ENCODE results near the gene POLG2. TPM values are rescaled to one million over a fixed set of nuclear protein-coding genes. Genes with fewer than 3 reads are reported as not detected.
A peak's percentile ranks its signal among the peaks of the same experiment; 100 is the strongest.

Gene POLG2
- polyA plus RNA-seq, 2 of the 4 experiments (the other 2 are of a cell fraction), result 26.3 to 31.3 TPM

DNA sequence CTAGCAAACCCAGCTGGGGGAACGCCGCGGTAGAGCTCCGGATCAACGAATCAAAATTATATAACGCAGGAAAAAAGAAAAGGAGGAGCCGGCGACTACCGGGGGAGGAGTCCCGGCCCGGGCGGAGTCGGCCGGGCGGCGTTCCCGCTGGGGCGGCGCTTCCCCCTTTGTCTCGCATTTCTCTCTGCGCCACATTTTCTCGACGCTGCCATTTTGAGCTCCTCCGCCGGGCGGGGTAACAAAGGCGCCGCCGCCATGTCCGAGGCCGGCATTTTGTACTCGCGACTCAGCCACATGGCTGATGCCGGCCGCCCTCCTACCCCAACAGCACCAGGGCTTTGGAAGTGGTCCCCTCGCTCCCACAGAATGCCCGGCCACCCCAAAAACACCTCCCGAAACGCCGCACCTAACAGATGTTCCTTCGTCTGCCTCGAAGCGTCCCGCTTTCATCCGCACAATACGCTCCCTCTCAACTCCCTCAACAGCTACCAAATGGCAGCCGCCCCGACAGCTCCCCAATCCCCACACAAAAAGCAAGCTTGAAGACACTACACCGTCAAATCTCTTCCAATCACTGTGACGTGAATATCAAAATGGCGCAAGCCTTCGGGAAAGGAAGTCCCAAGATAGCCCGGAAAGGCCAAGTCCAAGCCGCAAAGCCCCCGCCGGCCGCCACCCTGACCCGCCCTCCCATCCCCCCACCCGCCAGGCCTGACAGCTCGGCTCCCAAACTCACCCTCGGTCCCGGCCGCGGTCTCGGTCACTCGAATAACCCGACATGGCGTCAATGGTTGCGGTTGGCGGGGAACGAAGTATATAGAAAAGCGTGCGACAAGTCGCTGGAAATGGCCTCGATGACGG is 8.7 kb upstream of the POLG2 start:
- DNase-seq (ENCODE audit: low read depth in 1 of 2, low spot score in 1 of 2) (peak; percentile 64 to 84), ATAC-seq (peak; percentile 33 to 65), FAIRE-seq (no peak)
- no peaks in the 10 kb centered on the region for H3K9me3 ChIP-seq
- CTCF ChIA-PET, result interaction anchor here (0.5 to 4.9 kb wide), 15 partner anchors 8 to 144 kb away, joined by 3 to 42 read pairs (median 3); partner anchors contain the start of gene POLG2
- H3K4me2 ChIP-seq, result peak overlapping the region; percentile 93
- POLR2A ChIA-PET, result interaction anchor here (0.6 to 4.2 kb wide), 40 partner anchors 8 to 662 kb away, joined by 3 to 132 read pairs (median 3); partner anchors contain the start of genes MILR1, POLG2 and SMURF2
- peaks cover 43% of the 10 kb centered on the region for H3K4me1 ChIP-seq
- peak overlapping the region; percentile 96 to 97 for H3K27ac ChIP-seq
- peak overlapping the region; percentile 91 for H3K4me3 ChIP-seq
- under 1% methylated on average over 64 of the region's 76 CpGs for WGBS (ENCODE audit: missing lambda C conversion rate)
- peak; percentile 65 for TF ChIP-seq POLR2A (IDR thresholded peaks at IDR 0.05; ENCODE audit: low read length)
- no peak for TF ChIP-seq CEBPB (IDR thresholded peaks at IDR 0.05)
- TF ChIP-seq ZC3H11A (IDR thresholded peaks at IDR 0.05), result no peak
- TF ChIP-seq, protein P1, sequence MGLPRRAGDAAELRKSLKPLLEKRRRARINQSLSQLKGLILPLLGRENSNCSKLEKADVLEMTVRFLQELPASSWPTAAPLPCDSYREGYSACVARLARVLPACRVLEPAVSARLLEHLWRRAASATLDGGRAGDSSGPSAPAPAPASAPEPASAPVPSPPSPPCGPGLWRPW (IDR thresholded peaks at IDR 0.05), result no peak
- TF ChIP-seq PHF8 (IDR thresholded peaks at IDR 0.05; ENCODE audit: borderline replicate concordance, low read depth), result peak; percentile 90; the same call in 1 of the 2 replicates
- TF ChIP-seq, protein P2, sequence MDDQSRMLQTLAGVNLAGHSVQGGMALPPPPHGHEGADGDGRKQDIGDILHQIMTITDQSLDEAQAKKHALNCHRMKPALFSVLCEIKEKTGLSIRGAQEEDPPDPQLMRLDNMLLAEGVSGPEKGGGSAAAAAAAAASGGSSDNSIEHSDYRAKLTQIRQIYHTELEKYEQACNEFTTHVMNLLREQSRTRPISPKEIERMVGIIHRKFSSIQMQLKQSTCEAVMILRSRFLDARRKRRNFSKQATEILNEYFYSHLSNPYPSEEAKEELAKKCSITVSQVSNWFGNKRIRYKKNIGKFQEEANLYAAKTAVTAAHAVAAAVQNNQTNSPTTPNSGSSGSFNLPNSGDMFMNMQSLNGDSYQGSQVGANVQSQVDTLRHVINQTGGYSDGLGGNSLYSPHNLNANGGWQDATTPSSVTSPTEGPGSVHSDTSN (IDR thresholded peaks at IDR 0.05), result 0 out of 2 replicates have a peak, but pooled peaks have one; percentile 44
- TF ChIP-seq, protein P3, sequence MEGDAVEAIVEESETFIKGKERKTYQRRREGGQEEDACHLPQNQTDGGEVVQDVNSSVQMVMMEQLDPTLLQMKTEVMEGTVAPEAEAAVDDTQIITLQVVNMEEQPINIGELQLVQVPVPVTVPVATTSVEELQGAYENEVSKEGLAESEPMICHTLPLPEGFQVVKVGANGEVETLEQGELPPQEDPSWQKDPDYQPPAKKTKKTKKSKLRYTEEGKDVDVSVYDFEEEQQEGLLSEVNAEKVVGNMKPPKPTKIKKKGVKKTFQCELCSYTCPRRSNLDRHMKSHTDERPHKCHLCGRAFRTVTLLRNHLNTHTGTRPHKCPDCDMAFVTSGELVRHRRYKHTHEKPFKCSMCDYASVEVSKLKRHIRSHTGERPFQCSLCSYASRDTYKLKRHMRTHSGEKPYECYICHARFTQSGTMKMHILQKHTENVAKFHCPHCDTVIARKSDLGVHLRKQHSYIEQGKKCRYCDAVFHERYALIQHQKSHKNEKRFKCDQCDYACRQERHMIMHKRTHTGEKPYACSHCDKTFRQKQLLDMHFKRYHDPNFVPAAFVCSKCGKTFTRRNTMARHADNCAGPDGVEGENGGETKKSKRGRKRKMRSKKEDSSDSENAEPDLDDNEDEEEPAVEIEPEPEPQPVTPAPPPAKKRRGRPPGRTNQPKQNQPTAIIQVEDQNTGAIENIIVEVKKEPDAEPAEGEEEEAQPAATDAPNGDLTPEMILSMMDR (IDR thresholded peaks at IDR 0.05), result no peak; the same call in 2 of the 3 replicates
- TF ChIP-seq HOXB5 (CRISPR knock-in tag; IDR thresholded peaks at IDR 0.05), result no peak
- TF ChIP-seq RCOR1 (IDR thresholded peaks at IDR 0.05; ENCODE audit: low read depth, low read length), result no peak
- TF ChIP-seq, protein P4, sequence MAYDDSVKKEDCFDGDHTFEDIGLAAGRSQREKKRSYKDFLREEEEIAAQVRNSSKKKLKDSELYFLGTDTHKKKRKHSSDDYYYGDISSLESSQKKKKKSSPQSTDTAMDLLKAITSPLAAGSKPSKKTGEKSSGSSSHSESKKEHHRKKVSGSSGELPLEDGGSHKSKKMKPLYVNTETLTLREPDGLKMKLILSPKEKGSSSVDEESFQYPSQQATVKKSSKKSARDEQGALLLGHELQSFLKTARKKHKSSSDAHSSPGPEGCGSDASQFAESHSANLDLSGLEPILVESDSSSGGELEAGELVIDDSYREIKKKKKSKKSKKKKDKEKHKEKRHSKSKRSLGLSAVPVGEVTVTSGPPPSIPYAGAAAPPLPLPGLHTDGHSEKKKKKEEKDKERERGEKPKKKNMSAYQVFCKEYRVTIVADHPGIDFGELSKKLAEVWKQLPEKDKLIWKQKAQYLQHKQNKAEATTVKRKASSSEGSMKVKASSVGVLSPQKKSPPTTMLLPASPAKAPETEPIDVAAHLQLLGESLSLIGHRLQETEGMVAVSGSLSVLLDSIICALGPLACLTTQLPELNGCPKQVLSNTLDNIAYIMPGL (CRISPR knock-in tag; IDR thresholded peaks at IDR 0.05; ENCODE audit: borderline replicate concordance), result 0 out of 2 replicates have a peak, but pooled peaks have one; percentile 44
- TF ChIP-seq HOXA7 (CRISPR knock-in tag; IDR thresholded peaks at IDR 0.05), result peak; percentile 78; the same call in 1 of the 2 replicates
- TF ChIP-seq RARB (CRISPR knock-in tag; IDR thresholded peaks at IDR 0.05), result peak; percentile 86; the same call in 1 of the 2 replicates
- TF ChIP-seq, protein P5, sequence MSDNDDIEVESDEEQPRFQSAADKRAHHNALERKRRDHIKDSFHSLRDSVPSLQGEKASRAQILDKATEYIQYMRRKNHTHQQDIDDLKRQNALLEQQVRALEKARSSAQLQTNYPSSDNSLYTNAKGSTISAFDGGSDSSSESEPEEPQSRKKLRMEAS (IDR thresholded peaks at IDR 0.05), result peak; percentile 87
- TF ChIP-seq FOSB (CRISPR knock-in tag; IDR thresholded peaks at IDR 0.05), result peak; percentile 85
- TF ChIP-seq FOXS1 (CRISPR knock-in tag; IDR thresholded peaks at IDR 0.05), result no peak
- no peak for TF ChIP-seq JUNB (IDR thresholded peaks at IDR 0.05)
- TF ChIP-seq, protein P6, sequence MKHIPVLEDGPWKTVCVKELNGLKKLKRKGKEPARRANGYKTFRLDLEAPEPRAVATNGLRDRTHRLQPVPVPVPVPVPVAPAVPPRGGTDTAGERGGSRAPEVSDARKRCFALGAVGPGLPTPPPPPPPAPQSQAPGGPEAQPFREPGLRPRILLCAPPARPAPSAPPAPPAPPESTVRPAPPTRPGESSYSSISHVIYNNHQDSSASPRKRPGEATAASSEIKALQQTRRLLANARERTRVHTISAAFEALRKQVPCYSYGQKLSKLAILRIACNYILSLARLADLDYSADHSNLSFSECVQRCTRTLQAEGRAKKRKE (CRISPR knock-in tag; IDR thresholded peaks at IDR 0.05; ENCODE audit: low read depth), result no peak
- TF ChIP-seq MYC (IDR thresholded peaks at IDR 0.05; ENCODE audit: borderline replicate concordance, low read length), result peak; percentile 66; the same call in 1 of the 2 replicates
- no peak for TF ChIP-seq NPAS2 (CRISPR knock-in tag; IDR thresholded peaks at IDR 0.05; ENCODE audit: borderline replicate concordance)
- TF ChIP-seq FOSL2 (IDR thresholded peaks at IDR 0.05), result no peak
- TF ChIP-seq FOSL2 (CRISPR knock-in tag; IDR thresholded peaks at IDR 0.05), result 0 out of 2 replicates have a peak, but pooled peaks have one; percentile 6
- TF ChIP-seq MAZ (IDR thresholded peaks at IDR 0.05; ENCODE audit: borderline replicate concordance, low read depth, low read length), result no peak
- TF ChIP-seq MAFK (IDR thresholded peaks at IDR 0.05; ENCODE audit: partially characterized antibody), result no peak
- TF ChIP-seq, protein P7, sequence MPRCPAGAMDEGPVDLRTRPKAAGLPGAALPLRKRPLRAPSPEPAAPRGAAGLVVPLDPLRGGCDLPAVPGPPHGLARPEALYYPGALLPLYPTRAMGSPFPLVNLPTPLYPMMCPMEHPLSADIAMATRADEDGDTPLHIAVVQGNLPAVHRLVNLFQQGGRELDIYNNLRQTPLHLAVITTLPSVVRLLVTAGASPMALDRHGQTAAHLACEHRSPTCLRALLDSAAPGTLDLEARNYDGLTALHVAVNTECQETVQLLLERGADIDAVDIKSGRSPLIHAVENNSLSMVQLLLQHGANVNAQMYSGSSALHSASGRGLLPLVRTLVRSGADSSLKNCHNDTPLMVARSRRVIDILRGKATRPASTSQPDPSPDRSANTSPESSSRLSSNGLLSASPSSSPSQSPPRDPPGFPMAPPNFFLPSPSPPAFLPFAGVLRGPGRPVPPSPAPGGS (IDR thresholded peaks at IDR 0.05), result no peak
- TF ChIP-seq KDM5A (IDR thresholded peaks at IDR 0.05), result no peak
- peak; percentile 94 for TF ChIP-seq TFCP2L1 (CRISPR knock-in tag; IDR thresholded peaks at IDR 0.05)
- no peak for TF ChIP-seq EHMT2 (IDR thresholded peaks at IDR 0.05; ENCODE audit: low read depth)
- peak; percentile 83 for TF ChIP-seq TP53 (CRISPR knock-in tag; IDR thresholded peaks at IDR 0.05)
- TF ChIP-seq RAD21 (conservative IDR thresholded peaks at IDR 0.05 in 1 of 2, IDR thresholded peaks at IDR 0.05 in 1 of 2), result no peak
